SK-N-SH (cell line): ENCODE measurements around the gene TTC21A. TPM values are rescaled to one million over a fixed set of nuclear protein-coding genes. Genes with fewer than 3 reads are reported as not detected.
A peak's percentile ranks its signal among the peaks of the same experiment; 100 is the strongest.

ENCODE experiments used
- CTCF ChIA-PET: fragments of 300-600, 350-600 bp; formaldehyde crosslinking; extraction: SDS; loops from one replicate; lab custom pipeline; 2021; lab: Yijun Ruan, JAX
- POLR2A ChIA-PET: fragments of 350-600 bp; sonication (Branson Sonifier 250); formaldehyde crosslinking; extraction: SDS; loops from one replicate; lab custom pipeline; 2020; ENCODE audit warnings: antibody characterized with exemption, inconsistent platforms; lab: Yijun Ruan, JAX
- DNase-seq: peaks from one replicate; pipeline ENCODE4 v3.0.0; 2012
- H2AFZ ChIP-seq: fragments of 200-600 bp; sonication (generic); 2 replicates; pipeline ENCODE4 v1.8.1; 2016; ENCODE audit warnings: antibody characterized with exemption, mild to moderate bottlenecking, low read depth
- H3F3A ChIP-seq: fragments of 200-600 bp; sonication (generic); replicated peaks from 2 replicates; pipeline ENCODE3; 2016; ENCODE audit warnings: antibody characterized with exemption, mild to moderate bottlenecking; ENCODE audit not compliant: insufficient read depth
- H3K27ac ChIP-seq, 2 experiments: fragments of 200-500 bp in 1 of 2; fragments of 200-600 bp in 1 of 2; sonication (Bioruptor generic) in 1 of 2; sonication (generic), shearing (Covaris generic) in 1 of 2; 2 replicates each; pipeline versions ENCODE4 v1.5.1 to v1.6.1; 2014 to 2016; ENCODE audit warnings: low read depth in 2 of 2, inconsistent platforms in 1 of 2, low read length in 1 of 2, mild to moderate bottlenecking in 1 of 2, mixed read lengths in 1 of 2
- H3K27me3 ChIP-seq: fragments of 200-600 bp; sonication (generic), shearing (Covaris generic); 2 replicates; pipeline ENCODE4 v1.6.1; 2016; ENCODE audit warnings: mixed run types; ENCODE audit not compliant: insufficient read depth
- H3K36me3 ChIP-seq, 2 experiments: fragments of 200-500 bp in 1 of 2; fragments of 200-600 bp in 1 of 2; sonication (Bioruptor generic) in 1 of 2; sonication (generic) in 1 of 2; replicated peaks in 1 of 2; 2 replicates each; pipeline versions ENCODE3 to v1.5.1; 2014 to 2016; ENCODE audit warnings: low read length in 1 of 2, mild to moderate bottlenecking in 1 of 2; ENCODE audit not compliant: insufficient read depth in 2 of 2, control insufficient read depth in 1 of 2
- H3K4me1 ChIP-seq, 2 experiments: fragments of 200-500 bp in 1 of 2; fragments of 200-600 bp in 1 of 2; sonication (Bioruptor generic) in 1 of 2; sonication (generic), shearing (Covaris generic) in 1 of 2; 2 replicates each; pipeline versions ENCODE4 v1.5.1 to v1.6.1; 2014 to 2016; ENCODE audit warnings: low read depth in 1 of 2, low read length in 1 of 2, mixed run types in 1 of 2; ENCODE audit not compliant: insufficient read depth in 2 of 2, control insufficient read depth in 1 of 2
- H3K4me2 ChIP-seq: fragments of 200-600 bp; sonication (generic), shearing (Covaris generic); 2 replicates; pipeline ENCODE4 v1.6.1; 2017; ENCODE audit warnings: mixed run types
- H3K4me3 ChIP-seq, 2 experiments: fragments of 200-500 bp in 1 of 2; fragments of 200-600 bp in 1 of 2; sonication (Bioruptor generic) in 1 of 2; sonication (generic), shearing (Covaris generic) in 1 of 2; 2 replicates each; pipeline versions ENCODE4 v1.5.1 to v1.8.1; 2014 to 2016; ENCODE audit warnings: low read depth in 2 of 2, inconsistent platforms in 1 of 2, low read length in 1 of 2, mild to moderate bottlenecking in 1 of 2, mixed read lengths in 1 of 2, moderate library complexity in 1 of 2
- H3K79me2 ChIP-seq: fragments of 200-600 bp; sonication (generic); 2 replicates; pipeline ENCODE4 v1.8.1; 2017; ENCODE audit warnings: mild to moderate bottlenecking; ENCODE audit not compliant: insufficient read depth
- H3K9ac ChIP-seq: fragments of 200-600 bp; sonication (generic); 2 replicates; pipeline ENCODE4 v1.6.1; 2017; ENCODE audit warnings: mixed run types
- H3K9me2 ChIP-seq: fragments of 200-600 bp; sonication (generic); 2 replicates; pipeline ENCODE4 v1.6.1; 2017; ENCODE audit warnings: mixed run types
- H3K9me3 ChIP-seq: fragments of 200-600 bp; sonication (generic); 2 replicates; pipeline ENCODE4 v1.6.1; 2017; ENCODE audit warnings: mixed run types, mild to moderate bottlenecking, moderate library complexity
- H4K20me1 ChIP-seq: fragments of 200-600 bp; sonication (generic); 2 replicates; pipeline ENCODE4 v1.6.1; 2017; ENCODE audit warnings: mild to moderate bottlenecking, mixed run types; ENCODE audit not compliant: insufficient read depth
- EZH2phosphoT487 ChIP-seq: fragments of 200-600 bp; sonication (generic); IDR thresholded peaks from 2 replicates; pipeline ENCODE4 v1.6.1; 2017; ENCODE audit warnings: low read depth, mixed run types, mild to moderate bottlenecking, antibody characterized with exemption, moderate library complexity, borderline replicate concordance
- FOSL2 ChIP-seq: IDR thresholded peaks from 2 replicates; pipeline ENCODE4 v1.4.0; 2012; ENCODE audit warnings: low read depth, mild to moderate bottlenecking, moderate library complexity, borderline replicate concordance
- NRF1 ChIP-seq: IDR thresholded peaks from 2 replicates; pipeline ENCODE4 v1.6.1; 2012; ENCODE audit warnings: low read depth, mild to moderate bottlenecking, low read length
- YY1 ChIP-seq: IDR thresholded peaks from 2 replicates; pipeline ENCODE4 v1.4.0; 2012; ENCODE audit warnings: low read depth, mild to moderate bottlenecking
- WGBS: methylation state at CpG from one replicate; pipeline ENCODE4 v1.1.6; 2017; ENCODE audit warnings: low lambda C conversion rate; 5-methylcytosine and 5-hydroxymethylcytosine counted together
- polyA plus RNA-seq, 3 experiments: library from polyadenylated mRNA; depleted of rRNA; stranded (reverse); fragments of >200 nt; gene quantifications; 2 replicates each; pipeline ENCODE4 v1.2.3, GENCODE V29; 2012
- TF ChIP-seq, protein P1 (sequence below): fragments of 200-600 bp; sonication (generic); IDR thresholded peaks from 2 replicates; pipeline ENCODE4 v1.6.1; 2017; ENCODE audit warnings: antibody characterized with exemption, mild to moderate bottlenecking, moderate library complexity

The TTC21A gene
- polyA plus RNA-seq, 1 of the 3 experiments (the other 2 are of a cell fraction): 3.9 TPM

DNA sequence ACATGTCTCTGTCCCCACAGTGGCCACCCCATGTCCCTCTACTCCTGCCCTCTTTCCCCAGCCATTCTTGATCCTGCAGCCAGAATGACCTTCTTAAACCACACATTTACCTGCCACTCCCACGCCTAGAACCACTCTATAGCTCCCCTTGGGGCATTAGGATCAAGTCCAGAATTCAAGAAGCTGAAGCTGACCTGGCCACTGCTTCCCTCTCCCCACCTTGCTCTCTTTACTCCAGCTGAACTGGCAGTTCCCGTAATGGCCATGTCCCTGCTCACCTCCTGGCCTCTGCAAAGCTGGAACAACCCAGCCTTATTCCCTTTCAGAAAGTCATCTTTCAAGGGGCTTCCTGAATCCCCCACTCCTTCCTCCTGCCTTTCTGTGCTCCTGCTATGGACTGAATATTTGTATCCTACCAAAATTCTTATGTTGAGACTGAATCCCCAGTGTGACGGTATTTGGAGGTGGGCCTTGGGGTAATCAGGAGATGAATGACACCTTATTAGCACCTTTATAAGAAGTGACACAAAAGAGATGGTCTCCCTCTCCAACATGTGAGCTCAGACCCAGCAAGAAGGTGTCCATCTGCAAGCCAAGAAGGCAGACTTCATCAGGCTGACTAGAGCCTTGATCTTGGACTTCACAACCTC, 42.1 kb downstream of the TTC21A start:
- Histone ChIP-seq H3K9me3 (no peaks in the 10 kb centered on the region), H3K27ac (peak overlapping the region; percentile 90 to 100), H3K4me2 (peak overlapping the region; percentile 97), H3K9ac (peak overlapping the region; percentile 96; the same call in 1 of the 2 replicates), H2AFZ (no peak overlapping the region), H3K79me2 (peaks cover 80% of the 10 kb centered on the region), H3F3A (peaks cover 58% of the 10 kb centered on the region)
- ChIA-PET CTCF (interaction anchor here (1.2 to 2.5 kb wide), 5 partner anchors 8 to 143 kb away, joined by 3 to 8 read pairs (median 6); no protein-coding TSS in a partner anchor), POLR2A (interaction anchor here (1.6 kb wide), 1 partner anchor 28 kb away, joined by 3 read pairs; no protein-coding TSS in a partner anchor)
- 84% methylated on average over 3 of the region's 3 CpGs for WGBS
- no peak for TF ChIP-seq YY1
- no peak for TF ChIP-seq FOSL2
- TF ChIP-seq EZH2phosphoT487: no peak
- TF ChIP-seq, all 33 proteins: peak for 0
- Histone ChIP-seq H3K4me1 (peaks cover 43 to 74% of the 10 kb centered on the region in 2 experiments), H4K20me1 (peaks cover 36% of the 10 kb centered on the region), H3K36me3 (peaks cover 12 to 16% of the 10 kb centered on the region in 2 experiments), H3K27me3 (no peaks in the 10 kb centered on the region), H3K4me3 (peak overlapping the region in 1 of 2 experiments; percentile 82; a peak in 1 of 4 replicates), H3K9me2 (no peaks in the 10 kb centered on the region)
- DNase-seq: no peak

DNA sequence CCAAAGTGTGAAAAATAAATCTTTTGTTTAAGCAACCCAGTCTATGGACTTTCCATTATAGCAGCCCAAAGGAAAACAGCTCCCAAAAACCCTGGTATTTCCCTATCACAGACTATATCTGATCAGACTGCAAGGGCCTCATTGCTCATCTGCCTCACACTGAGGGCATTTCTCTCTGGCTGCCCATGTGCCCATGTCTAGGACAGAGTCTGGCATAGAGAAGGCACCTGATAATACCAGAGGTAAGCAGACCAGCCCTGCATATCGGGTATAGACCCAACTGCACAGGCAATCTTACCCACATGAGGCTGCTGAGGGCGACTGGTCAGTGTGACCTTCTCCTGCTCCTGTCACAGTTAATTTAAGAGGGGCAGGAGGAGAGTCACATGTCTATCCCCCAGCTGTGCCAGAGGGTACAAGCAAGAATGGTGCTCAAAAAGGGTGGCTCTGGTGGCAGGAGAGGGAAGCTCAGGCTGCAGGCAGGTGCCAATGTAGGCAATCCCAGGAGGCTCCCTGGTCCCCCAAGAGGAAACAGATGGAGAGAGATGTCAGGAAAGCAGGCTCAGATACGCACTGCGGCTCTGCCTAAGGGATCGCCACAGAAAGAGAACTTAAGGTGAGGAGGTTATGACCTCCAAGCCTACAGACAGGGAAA, 42.8 kb downstream of the TTC21A start:
- Histone ChIP-seq H2AFZ (no peak overlapping the region), H3K4me1 (peaks cover 43 to 70% of the 10 kb centered on the region in 2 experiments), H3K4me2 (peak overlapping the region; percentile 97), H4K20me1 (peaks cover 36% of the 10 kb centered on the region), H3K27ac (peak overlapping the region; percentile 90 to 100), H3K4me3 (peak overlapping the region; percentile 82 to 88; a peak in 3 of 4 replicates), H3K79me2 (peaks cover 75% of the 10 kb centered on the region), H3K27me3 (no peaks in the 10 kb centered on the region), H3K36me3 (peaks cover 8 to 10% of the 10 kb centered on the region in 2 experiments), H3K9ac (peak overlapping the region; percentile 96; the same call in 1 of the 2 replicates), H3F3A (peaks cover 58% of the 10 kb centered on the region), H3K9me2 (no peaks in the 10 kb centered on the region), H3K9me3 (no peaks in the 10 kb centered on the region)
- ChIA-PET CTCF (interaction anchor here (0.5 to 2.4 kb wide), 5 partner anchors 9 to 1968 kb away, joined by 3 to 8 read pairs (median 5); no protein-coding TSS in a partner anchor), POLR2A (interaction anchor here (1.6 kb wide), 1 partner anchor 28 kb away, joined by 3 read pairs; no protein-coding TSS in a partner anchor)
- no peak for TF ChIP-seq NRF1
- TF ChIP-seq, protein P1, sequence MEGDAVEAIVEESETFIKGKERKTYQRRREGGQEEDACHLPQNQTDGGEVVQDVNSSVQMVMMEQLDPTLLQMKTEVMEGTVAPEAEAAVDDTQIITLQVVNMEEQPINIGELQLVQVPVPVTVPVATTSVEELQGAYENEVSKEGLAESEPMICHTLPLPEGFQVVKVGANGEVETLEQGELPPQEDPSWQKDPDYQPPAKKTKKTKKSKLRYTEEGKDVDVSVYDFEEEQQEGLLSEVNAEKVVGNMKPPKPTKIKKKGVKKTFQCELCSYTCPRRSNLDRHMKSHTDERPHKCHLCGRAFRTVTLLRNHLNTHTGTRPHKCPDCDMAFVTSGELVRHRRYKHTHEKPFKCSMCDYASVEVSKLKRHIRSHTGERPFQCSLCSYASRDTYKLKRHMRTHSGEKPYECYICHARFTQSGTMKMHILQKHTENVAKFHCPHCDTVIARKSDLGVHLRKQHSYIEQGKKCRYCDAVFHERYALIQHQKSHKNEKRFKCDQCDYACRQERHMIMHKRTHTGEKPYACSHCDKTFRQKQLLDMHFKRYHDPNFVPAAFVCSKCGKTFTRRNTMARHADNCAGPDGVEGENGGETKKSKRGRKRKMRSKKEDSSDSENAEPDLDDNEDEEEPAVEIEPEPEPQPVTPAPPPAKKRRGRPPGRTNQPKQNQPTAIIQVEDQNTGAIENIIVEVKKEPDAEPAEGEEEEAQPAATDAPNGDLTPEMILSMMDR: peak; percentile 23; the same call in 1 of the 2 replicates
- peak; percentile 55 for DNase-seq
- 64% methylated on average over 5 of the region's 5 CpGs for WGBS
